Measurements from ENCODE around the gene CHMP1A.

GRCh38 chr16:89621136-89621697, 36.3 kb downstream of the CHMP1A start:
- TF ChIP-seq CTCF (IDR thresholded peaks at IDR 0.05; ENCODE audit: low read depth, low read length) (no peak), EZH2phosphoT487 (IDR thresholded peaks at IDR 0.05; ENCODE audit: low read depth) (no peak)
